A549 (cell line): ENCODE measurements around the gene PORCN. TPM values are rescaled to one million over a fixed set of nuclear protein-coding genes. Genes with fewer than 3 reads are reported as not detected.

Source experiments
- ATAC-seq, 2 experiments: fragments of 200-7000 bp in 1 of 2; fragments of >200 bp in 1 of 2; cut with Nextera tagmentation in 1 of 2; cut with Tn5 transposase in 1 of 2; 3 replicates each; pipeline versions ENCODE4 v1.8.0 to v1.9.1; 2018 to 2020; ENCODE audit warnings: mild to moderate bottlenecking in 1 of 2, moderate library complexity in 1 of 2
- CTCF ChIA-PET: fragments of 300-600 bp; sonication (Branson Sonifier 250); formaldehyde crosslinking; extraction: SDS; loops from one replicate; lab custom pipeline; 2021; ENCODE audit warnings: antibody characterized with exemption, inconsistent platforms; lab: Yijun Ruan, JAX
- POLR2A ChIA-PET: fragments of 350-600 bp; formaldehyde crosslinking; extraction: SDS; loops from one replicate; lab custom pipeline; 2021; ENCODE audit warnings: antibody characterized with exemption, inconsistent platforms; lab: Yijun Ruan, JAX
- DNase-seq, 2 experiments: peaks; one replicate each; pipeline versions ENCODE4 v3.0.0 to v3.0.0-alpha.2; 2011 to 2016; ENCODE audit warnings: low read depth in 1 of 2, low spot score in 1 of 2
- FAIRE-seq: peaks from 2 replicates; lab custom pipeline; 2011; peaks lifted over from hg19 to GRCh38; lab: Jason Lieb, UNC
- H3K27ac ChIP-seq, 2 experiments: fragments of >200 bp; sonication (Bioruptor Twin); formaldehyde crosslinking; 3 replicates each; pipeline ENCODE4 v1.5.1; 2016 to 2017
- H3K4me1 ChIP-seq: fragments of >200 bp; sonication (Bioruptor Twin); formaldehyde crosslinking; 3 replicates; pipeline ENCODE4 v1.6.1; 2016
- H3K4me2 ChIP-seq: fragments of >200 bp; sonication (Bioruptor Twin); formaldehyde crosslinking; 3 replicates; pipeline ENCODE4 v1.6.1; 2016
- H3K4me3 ChIP-seq: fragments of >200 bp; sonication (Bioruptor Twin); formaldehyde crosslinking; 3 replicates; pipeline ENCODE4 v1.5.1; 2016
- H3K9me3 ChIP-seq: fragments of >200 bp; sonication (Bioruptor Twin); formaldehyde crosslinking; 3 replicates; pipeline ENCODE4 v1.6.1; 2016
- BHLHE40 ChIP-seq: IDR thresholded peaks from 2 replicates; pipeline ENCODE4 v1.6.1; 2012; ENCODE audit warnings: low read depth, low read length, inconsistent platforms
- CBX8 ChIP-seq: fragments of 200-600 bp; sonication (generic); IDR thresholded peaks from 2 replicates; pipeline ENCODE4 v1.6.1; 2016
- CHD4 ChIP-seq: fragments of 200-600 bp; sonication (generic); IDR thresholded peaks from 2 replicates; pipeline ENCODE4 v1.6.1; 2016; ENCODE audit warnings: antibody characterized with exemption, mild to moderate bottlenecking, borderline replicate concordance
- ESRRA ChIP-seq: fragments of 150-350 bp; IDR thresholded peaks from 2 replicates; pipeline ENCODE4 v1.6.1; 2014; ENCODE audit warnings: mild to moderate bottlenecking, low read length, borderline replicate concordance
- GATA3 ChIP-seq: IDR thresholded peaks from 2 replicates; pipeline ENCODE4 v1.6.1; 2012; ENCODE audit warnings: borderline replicate concordance
- HMGXB4 ChIP-seq: fragments of 250-450 bp; sonication (Bioruptor Pico); IDR thresholded peaks from 2 replicates; pipeline ENCODE4 v1.5.0; 2021; ENCODE audit warnings: mild to moderate bottlenecking, moderate library complexity, borderline replicate concordance
- HOXA7 ChIP-seq: fragments of 250-450 bp; sonication (Bioruptor Pico); IDR thresholded peaks from 2 replicates; pipeline ENCODE4 v1.5.0; 2020; ENCODE audit warnings: mild to moderate bottlenecking, moderate library complexity
- HOXB5 ChIP-seq: fragments of 250-450 bp; sonication (Bioruptor Pico); IDR thresholded peaks from 2 replicates; pipeline ENCODE4 v1.5.0; 2020; ENCODE audit warnings: mild to moderate bottlenecking, moderate library complexity
- JUN ChIP-seq, 2 experiments: fragments of >200 bp; sonication (Bioruptor Twin); formaldehyde crosslinking; IDR thresholded peaks; 2 replicates in 1 of 2; 3 replicates in 1 of 2; pipeline ENCODE4 v1.6.1; 2016 to 2017
- KDM1A ChIP-seq: fragments of 200-600 bp; sonication (generic); IDR thresholded peaks from 2 replicates; pipeline ENCODE4 v1.6.1; 2016; ENCODE audit warnings: low read depth, mild to moderate bottlenecking
- KDM5A ChIP-seq: fragments of 200-600 bp; sonication (generic); IDR thresholded peaks from 2 replicates; pipeline ENCODE4 v1.6.1; 2016; ENCODE audit warnings: antibody characterized with exemption, mild to moderate bottlenecking
- MYC ChIP-seq: IDR thresholded peaks from 2 replicates; pipeline ENCODE4 v1.6.1; 2012; ENCODE audit warnings: mild to moderate bottlenecking, inconsistent platforms, low read length, improper control_type of control experiment, borderline replicate concordance
- NR3C1 ChIP-seq: fragments of >200 bp; sonication (Bioruptor Twin); formaldehyde crosslinking; IDR thresholded peaks from 3 replicates; pipeline ENCODE4 v1.6.1; 2017
- POLR2A ChIP-seq: IDR thresholded peaks from 2 replicates; pipeline ENCODE4 v1.6.1; 2012; ENCODE audit warnings: mild to moderate bottlenecking, low read length
- POLR2AphosphoS2 ChIP-seq: conservative IDR thresholded peaks from 2 replicates; pipeline ENCODE4 v1.6.1; 2012; ENCODE audit warnings: low read length, improper control_type of control experiment, inconsistent platforms
- RAD21 ChIP-seq, 2 experiments: fragments of >200 bp in 1 of 2; sonication (Bioruptor Twin) in 1 of 2; formaldehyde crosslinking in 1 of 2; IDR thresholded peaks in 1 of 2; conservative IDR thresholded peaks in 1 of 2; 2 replicates in 1 of 2; 3 replicates in 1 of 2; pipeline ENCODE4 v1.6.1; 2012 to 2018; ENCODE audit warnings: inconsistent platforms in 1 of 2
- REST ChIP-seq: fragments of 200-600 bp; sonication (generic); IDR thresholded peaks from 2 replicates; pipeline ENCODE4 v1.6.1; 2016; ENCODE audit warnings: antibody characterized with exemption, mild to moderate bottlenecking, moderate library complexity
- ZSCAN20 ChIP-seq: fragments of 250-450 bp; sonication (Bioruptor Pico); IDR thresholded peaks from 2 replicates; pipeline ENCODE4 v1.8.0; 2022; ENCODE audit warnings: mild to moderate bottlenecking, moderate library complexity
- WGBS: methylation state at CpG from one replicate; pipeline ENCODE4 v1.1.6; 2017; ENCODE audit errors: missing lambda C conversion rate; 5-methylcytosine and 5-hydroxymethylcytosine counted together
- polyA plus RNA-seq, 4 experiments: library from polyadenylated mRNA; depleted of rRNA in 3 of 4; stranded (reverse); fragments of >200 nt; fragmentation: RNase III in 1 of 4; extraction: RNeasy Plus Mini Kit Qiagen cat#74134 plus additional on column Dnase treatment in 1 of 4; gene quantifications; 2 replicates in 3 of 4; 3 replicates in 1 of 4; pipeline ENCODE4 v1.2.3, GENCODE V29; 2011 to 2017

The PORCN gene
- polyA plus RNA-seq, 2 of the 4 experiments (the other 2 are of a cell fraction): 9.4 to 18.6 TPM

GRCh38 chrX:48560056-48560455, 51.3 kb downstream of the PORCN start:
- DNase-seq: no peak
- no peak for FAIRE-seq
- Histone ChIP-seq H3K9me3 (no peaks in the 10 kb centered on the region), H3K4me3 (no peak overlapping the region), H3K27ac (no peak overlapping the region), H3K4me2 (no peak overlapping the region), H3K4me1 (no peaks in the 10 kb centered on the region)
- WGBS: 100% methylated on average over 10 of the region's 14 CpGs
- TF ChIP-seq JUN (IDR thresholded peaks at IDR 0.05): no peak
- no peak for TF ChIP-seq BHLHE40
- no peak for TF ChIP-seq HOXB5
- no peak for TF ChIP-seq REST
- TF ChIP-seq POLR2AphosphoS2: no peak
- no peak for TF ChIP-seq NR3C1
- TF ChIP-seq HMGXB4 (CRISPR knock-in tag): no peak
- no peak for TF ChIP-seq ZSCAN20 (CRISPR knock-in tag)
- POLR2A ChIA-PET: no interaction called here
- no peak for ATAC-seq
- CTCF ChIA-PET: no interaction called here

- H3K27ac ChIP-seq: no peak overlapping the region
- no peaks in the 10 kb centered on the region for H3K9me3 ChIP-seq
- no peaks in the 10 kb centered on the region for H3K4me1 ChIP-seq
- no peak overlapping the region for H3K4me2 ChIP-seq
- WGBS: 91% methylated on average over 6 of the region's 12 CpGs
- DNase-seq: no peak
- no peak for TF ChIP-seq KDM5A
- TF ChIP-seq MYC: no peak
- no peak for TF ChIP-seq GATA3
- TF ChIP-seq CBX8: no peak
- TF ChIP-seq NR3C1: no peak
- TF ChIP-seq BHLHE40: no peak
- TF ChIP-seq HOXA7 (CRISPR knock-in tag): no peak
- no peak for TF ChIP-seq CHD4
- no peak for TF ChIP-seq ESRRA
- TF ChIP-seq, all 56 proteins: peak for 0
- ChIA-PET POLR2A (no interaction called here), CTCF (no interaction called here)
- FAIRE-seq: no peak
- no peak for ATAC-seq
- no peak overlapping the region for H3K4me3 ChIP-seq
Measured at GRCh38 chrX:48560681-48561080, 51.9 kb downstream of the PORCN start.

- ChIA-PET CTCF (interaction anchor here (1.0 kb wide), 1 partner anchor 31 kb away, joined by 3 read pairs; no protein-coding TSS in a partner anchor), POLR2A (no interaction called here)
- no peak for ATAC-seq
- Histone ChIP-seq H3K27ac (no peak overlapping the region), H3K4me2 (no peak overlapping the region), H3K4me3 (no peak overlapping the region), H3K9me3 (no peaks in the 10 kb centered on the region), H3K4me1 (no peaks in the 10 kb centered on the region)
- no peak for FAIRE-seq
- no peak for DNase-seq
- WGBS: 80% methylated on average over 1 of the region's 1 CpG
- TF ChIP-seq POLR2A: no peak
- TF ChIP-seq RAD21 (conservative IDR thresholded peaks at IDR 0.05 in 1 of 2, IDR thresholded peaks at IDR 0.05 in 1 of 2): no peak
- no peak for TF ChIP-seq JUN (IDR thresholded peaks at IDR 0.05)
- no peak for TF ChIP-seq KDM1A
Measured at GRCh38 chrX:48569958-48570357, 61.2 kb downstream of the PORCN start.

Other genes starting within 250 kb of the PORCN start
- gene SSX3, start 152.3 kb upstream of the PORCN start, polyA plus RNA-seq (2011; rRNA removed): not detected in 2 replicates
- not detected in 3 replicates for gene SSX3, start 152.3 kb upstream of the PORCN start, polyA plus RNA-seq (2017; fragmentation: RNase III; extraction: RNeasy Plus Mini Kit Qiagen cat#74134 plus additional on column Dnase treatment)
- not detected in 2 replicates for gene SSX4, start 125.5 kb upstream of the PORCN start, polyA plus RNA-seq (2011; rRNA removed)
- not detected in 3 replicates for gene SSX4, start 125.5 kb upstream of the PORCN start, polyA plus RNA-seq (2017; fragmentation: RNase III; extraction: RNeasy Plus Mini Kit Qiagen cat#74134 plus additional on column Dnase treatment)
- gene SSX4B, start 97.0 kb upstream of the PORCN start, polyA plus RNA-seq (2011; rRNA removed): not detected in 2 replicates
- gene SSX4B, start 97.0 kb upstream of the PORCN start, polyA plus RNA-seq (2017; fragmentation: RNase III; extraction: RNeasy Plus Mini Kit Qiagen cat#74134 plus additional on column Dnase treatment): not detected in 3 replicates
- 0.32 and 0.36 TPM in 2 replicates for gene SLC38A5, start 38.7 kb upstream of the PORCN start, polyA plus RNA-seq (2011; rRNA removed)
- gene SLC38A5, start 38.7 kb upstream of the PORCN start, polyA plus RNA-seq (2017; fragmentation: RNase III; extraction: RNeasy Plus Mini Kit Qiagen cat#74134 plus additional on column Dnase treatment): 0.36 to 0.44 TPM (median 0.41 TPM) in 3 replicates
- gene FTSJ1, start 32.8 kb upstream of the PORCN start, polyA plus RNA-seq (2011; rRNA removed): 36.2 and 37.1 TPM in 2 replicates
- gene FTSJ1, start 32.8 kb upstream of the PORCN start, polyA plus RNA-seq (2017; fragmentation: RNase III; extraction: RNeasy Plus Mini Kit Qiagen cat#74134 plus additional on column Dnase treatment): 71.2 to 75.3 TPM (median 71.3 TPM) in 3 replicates
- 82.9 and 90.8 TPM in 2 replicates for gene EBP, start 12.8 kb downstream of the PORCN start, polyA plus RNA-seq (2011; rRNA removed)
- 114 to 159 TPM (median 142 TPM) in 3 replicates for gene EBP, start 12.8 kb downstream of the PORCN start, polyA plus RNA-seq (2017; fragmentation: RNase III; extraction: RNeasy Plus Mini Kit Qiagen cat#74134 plus additional on column Dnase treatment)
- gene TBC1D25, start 30.7 kb downstream of the PORCN start, polyA plus RNA-seq (2011; rRNA removed): 8.6 and 10.8 TPM in 2 replicates
- gene TBC1D25, start 30.7 kb downstream of the PORCN start, polyA plus RNA-seq (2017; fragmentation: RNase III; extraction: RNeasy Plus Mini Kit Qiagen cat#74134 plus additional on column Dnase treatment): 8.8 to 13.0 TPM (median 11.6 TPM) in 3 replicates
- gene RBM3, start 65.5 kb downstream of the PORCN start, polyA plus RNA-seq (2011; rRNA removed): 214 and 337 TPM in 2 replicates
- 345 to 446 TPM (median 353 TPM) in 3 replicates for gene RBM3, start 65.5 kb downstream of the PORCN start, polyA plus RNA-seq (2017; fragmentation: RNase III; extraction: RNeasy Plus Mini Kit Qiagen cat#74134 plus additional on column Dnase treatment)
- gene WDR13, start 88.5 kb downstream of the PORCN start, polyA plus RNA-seq (2011; rRNA removed): 32.4 and 47.4 TPM in 2 replicates
- gene WDR13, start 88.5 kb downstream of the PORCN start, polyA plus RNA-seq (2017; fragmentation: RNase III; extraction: RNeasy Plus Mini Kit Qiagen cat#74134 plus additional on column Dnase treatment): 47.1 to 57.3 TPM (median 51.9 TPM) in 3 replicates
- 0.05 and 0.09 TPM in 2 replicates for gene WAS, start 174.8 kb downstream of the PORCN start, polyA plus RNA-seq (2011; rRNA removed)
- gene WAS, start 174.8 kb downstream of the PORCN start, polyA plus RNA-seq (2017; fragmentation: RNase III; extraction: RNeasy Plus Mini Kit Qiagen cat#74134 plus additional on column Dnase treatment): 0.21 to 0.44 TPM (median 0.29 TPM) in 3 replicates
- 12.8 and 13.4 TPM in 2 replicates for gene SUV39H1, start 187.7 kb downstream of the PORCN start, polyA plus RNA-seq (2011; rRNA removed)
- 19.9 to 20.3 TPM (median 20.0 TPM) in 3 replicates for gene SUV39H1, start 187.7 kb downstream of the PORCN start, polyA plus RNA-seq (2017; fragmentation: RNase III; extraction: RNeasy Plus Mini Kit Qiagen cat#74134 plus additional on column Dnase treatment)